GM23338 (cell line): Measurements from ENCODE around the gene AFF3. TPM values are rescaled to one million over a fixed set of nuclear protein-coding genes. Genes with fewer than 3 reads are reported as not detected.

Experiments used
- ATAC-seq: fragments of 200-7000 bp; cut with Tn5 transposase; 3 replicates; pipeline ENCODE4 v1.9.1; 2020
- DNase-seq: peaks from one replicate; pipeline ENCODE4 v3.0.0-alpha.2; 2015; ENCODE audit warnings: low spot score
- H2AFZ ChIP-seq: fragments of 200-600 bp; sonication (generic); 2 replicates; pipeline ENCODE4 v1.8.0; 2016; ENCODE audit warnings: antibody characterized with exemption, mild to moderate bottlenecking, moderate library complexity
- H3F3A ChIP-seq: fragments of 200-600 bp; sonication (generic); replicated peaks from 2 replicates; pipeline ENCODE4 v1.8.0; 2017; ENCODE audit warnings: antibody characterized with exemption, mixed run types, low read depth
- H3K27ac ChIP-seq: fragments of 200-600 bp; sonication (generic); 2 replicates; pipeline ENCODE4 v1.6.1; 2016; ENCODE audit warnings: low read depth
- H3K27me3 ChIP-seq: fragments of 200-600 bp; sonication (generic); 2 replicates; pipeline ENCODE4 v1.8.0; 2016; ENCODE audit warnings: mild to moderate bottlenecking, mixed run types, moderate library complexity; ENCODE audit not compliant: insufficient read depth
- H3K36me3 ChIP-seq: fragments of 200-600 bp; sonication (generic); 2 replicates; pipeline ENCODE4 v1.8.0; 2016; ENCODE audit warnings: mild to moderate bottlenecking; ENCODE audit not compliant: insufficient read depth
- H3K4me1 ChIP-seq: fragments of 200-600 bp; sonication (generic); 2 replicates; pipeline ENCODE4 v1.8.0; 2016; ENCODE audit warnings: mild to moderate bottlenecking, moderate library complexity; ENCODE audit not compliant: insufficient read depth
- H3K4me2 ChIP-seq: fragments of 200-600 bp; sonication (generic); 2 replicates; pipeline ENCODE4 v1.7.1; 2017; ENCODE audit warnings: mixed run types
- H3K4me3 ChIP-seq: fragments of 200-600 bp; sonication (generic); 2 replicates; pipeline ENCODE4 v1.6.1; 2016; ENCODE audit warnings: mixed run types
- H3K79me2 ChIP-seq: fragments of 200-600 bp; sonication (generic); replicated peaks from 2 replicates; pipeline ENCODE4 v1.8.0; 2017; ENCODE audit warnings: mild to moderate bottlenecking; ENCODE audit not compliant: insufficient read depth
- H3K9me2 ChIP-seq: fragments of 200-600 bp; sonication (generic); 2 replicates; pipeline ENCODE4 v1.8.0; 2017; ENCODE audit not compliant: insufficient read depth
- H4K20me1 ChIP-seq: fragments of 200-600 bp; sonication (generic); replicated peaks from 2 replicates; pipeline ENCODE4 v1.8.0; 2017; ENCODE audit warnings: mild to moderate bottlenecking; ENCODE audit not compliant: insufficient read depth
- H3K27ac Mint-ChIP-seq: 2 replicates; pipeline ENCODE4 v1.8.0; 2020; ENCODE audit warnings: inconsistent platforms, mild to moderate bottlenecking, moderate library complexity, mixed read lengths
- H3K27me3 Mint-ChIP-seq: 3 replicates; pipeline ENCODE4 v1.8.0; 2022; ENCODE audit warnings: low read depth, mild to moderate bottlenecking, moderate library complexity, mixed read lengths, inconsistent platforms; ENCODE audit not compliant: insufficient read depth, poor library complexity
- H3K36me3 Mint-ChIP-seq: 3 replicates; pipeline ENCODE4 v1.8.0; 2021; ENCODE audit warnings: low read depth, mild to moderate bottlenecking, inconsistent platforms, moderate library complexity, mixed read lengths
- H3K4me1 Mint-ChIP-seq: 3 replicates; pipeline ENCODE4 v1.8.0; 2020; ENCODE audit warnings: mild to moderate bottlenecking, inconsistent platforms, mixed read lengths
- H3K4me3 Mint-ChIP-seq: 3 replicates; pipeline ENCODE4 v1.8.0; 2021; ENCODE audit warnings: moderate library complexity, mild to moderate bottlenecking, inconsistent platforms, mixed read lengths
- H3K9me3 Mint-ChIP-seq: 3 replicates; pipeline ENCODE4 v1.8.0; 2020; ENCODE audit warnings: moderate library complexity, mild to moderate bottlenecking, inconsistent platforms, mixed read lengths
- CREB1 ChIP-seq: fragments of 250-450 bp; sonication (Bioruptor Pico); IDR thresholded peaks from 2 replicates; pipeline ENCODE4 v1.5.0; 2020; ENCODE audit warnings: low read depth, mild to moderate bottlenecking, moderate library complexity
- EZH2phosphoT487 ChIP-seq: fragments of 200-600 bp; sonication (generic); IDR thresholded peaks from one replicate; pipeline ENCODE4 v1.8.1; 2018; ENCODE audit warnings: antibody characterized with exemption; ENCODE audit not compliant: unreplicated experiment
- JUNB ChIP-seq: IDR thresholded peaks from one replicate; pipeline ENCODE4 v1.6.1; 2016; ENCODE audit warnings: antibody characterized with exemption; ENCODE audit not compliant: unreplicated experiment
- NANOG ChIP-seq: IDR thresholded peaks from 2 replicates; pipeline ENCODE4 v1.6.1; 2016; ENCODE audit warnings: antibody characterized with exemption, borderline replicate concordance
- POLR2AphosphoS5 ChIP-seq: IDR thresholded peaks from 2 replicates; pipeline ENCODE4 v1.6.1; 2016; ENCODE audit warnings: antibody characterized with exemption, low read depth
- STAT1 ChIP-seq: IDR thresholded peaks from one replicate; pipeline ENCODE4 v1.6.1; 2016; ENCODE audit warnings: antibody characterized with exemption; ENCODE audit not compliant: unreplicated experiment
- ZNF331 ChIP-seq: fragments of 250-450 bp; sonication (Bioruptor Pico); IDR thresholded peaks from 2 replicates; pipeline ENCODE4 v1.5.0; 2020; ENCODE audit warnings: low read depth, mild to moderate bottlenecking, moderate library complexity
- polyA plus RNA-seq: library from polyadenylated mRNA; unstranded; fragments of >200 nt; fragmentation: Nextera tagmentation; extraction: Ambion mirVana; gene quantifications from 2 replicates; pipeline ENCODE4 v1.2.1, GENCODE V29; 2016
- total RNA-seq: library from RNA; depleted of rRNA; stranded (reverse); fragments of >200 nt; shearing (Covaris generic); gene quantifications from 2 replicates; pipeline ENCODE4 v1.2.3, GENCODE V29; 2014
- TF ChIP-seq, protein P1 (sequence below): fragments of 250-450 bp; sonication (Bioruptor Pico); IDR thresholded peaks from 2 replicates; pipeline ENCODE4 v1.5.0; 2020; ENCODE audit warnings: mild to moderate bottlenecking, moderate library complexity
- TF ChIP-seq, protein P2 (sequence below), 2 experiments: fragments of 200-600 bp in 1 of 2; sonication (generic) in 1 of 2; conservative IDR thresholded peaks; 2 replicates each; pipeline versions ENCODE4 v1.5.1 to v1.6.1; 2016 to 2017; ENCODE audit warnings: antibody characterized with exemption in 2 of 2, low read depth in 2 of 2, mild to moderate bottlenecking in 2 of 2, moderate library complexity in 1 of 2

AFF3 gene
- total and polyA plus RNA-seq, 2 experiments from 2014 or later: 0.73 to 1.4 TPM

DNA sequence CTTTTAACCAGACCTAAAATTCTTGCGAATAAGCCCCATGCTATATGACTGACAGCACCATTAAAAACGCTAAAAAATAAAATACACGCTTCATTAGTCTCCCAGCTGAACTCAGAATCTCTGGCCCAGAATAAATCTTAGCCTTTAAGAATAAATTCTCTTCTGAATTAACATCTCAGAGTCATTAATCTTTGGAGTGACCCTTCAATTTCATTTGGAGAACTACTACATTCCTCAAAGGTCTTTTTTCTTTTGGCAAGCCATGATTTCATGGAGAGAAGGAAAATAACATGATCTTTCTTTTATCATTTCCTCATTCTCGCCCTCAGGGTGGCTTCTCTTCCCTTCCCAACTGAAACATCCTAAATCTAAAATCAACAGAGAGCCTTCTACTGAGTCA is 259.0 kb downstream of the AFF3 start:
- Mint-ChIP-seq H3K27ac (no peak overlapping the region), H3K4me1 (peaks cover 17% of the 10 kb centered on the region), H3K36me3 (no peaks in the 10 kb centered on the region), H3K9me3 (no peaks in the 10 kb centered on the region), H3K4me3 (no peak overlapping the region), H3K27me3 (no peaks in the 10 kb centered on the region)
- H4K20me1 ChIP-seq: no peaks in the 10 kb centered on the region
- H3K4me3 ChIP-seq: no peak overlapping the region
- H3K27ac ChIP-seq: no peak overlapping the region
- no peak for TF ChIP-seq EZH2phosphoT487
- no peak for TF ChIP-seq NANOG
- no peak for TF ChIP-seq STAT1
- TF ChIP-seq JUNB: no peak
- no peak overlapping the region for H3K4me2 ChIP-seq
- H3K4me1 ChIP-seq: peaks cover 9% of the 10 kb centered on the region; the same call in 1 of the 2 replicates
- H3K9me2 ChIP-seq: no peaks in the 10 kb centered on the region
- H3F3A ChIP-seq: no peaks in the 10 kb centered on the region
- ATAC-seq: no peak
- H3K27me3 ChIP-seq: no peaks in the 10 kb centered on the region
- no peaks in the 10 kb centered on the region for H3K79me2 ChIP-seq
- H2AFZ ChIP-seq: no peak overlapping the region
- no peak for DNase-seq
- no peaks in the 10 kb centered on the region for H3K36me3 ChIP-seq

DNA sequence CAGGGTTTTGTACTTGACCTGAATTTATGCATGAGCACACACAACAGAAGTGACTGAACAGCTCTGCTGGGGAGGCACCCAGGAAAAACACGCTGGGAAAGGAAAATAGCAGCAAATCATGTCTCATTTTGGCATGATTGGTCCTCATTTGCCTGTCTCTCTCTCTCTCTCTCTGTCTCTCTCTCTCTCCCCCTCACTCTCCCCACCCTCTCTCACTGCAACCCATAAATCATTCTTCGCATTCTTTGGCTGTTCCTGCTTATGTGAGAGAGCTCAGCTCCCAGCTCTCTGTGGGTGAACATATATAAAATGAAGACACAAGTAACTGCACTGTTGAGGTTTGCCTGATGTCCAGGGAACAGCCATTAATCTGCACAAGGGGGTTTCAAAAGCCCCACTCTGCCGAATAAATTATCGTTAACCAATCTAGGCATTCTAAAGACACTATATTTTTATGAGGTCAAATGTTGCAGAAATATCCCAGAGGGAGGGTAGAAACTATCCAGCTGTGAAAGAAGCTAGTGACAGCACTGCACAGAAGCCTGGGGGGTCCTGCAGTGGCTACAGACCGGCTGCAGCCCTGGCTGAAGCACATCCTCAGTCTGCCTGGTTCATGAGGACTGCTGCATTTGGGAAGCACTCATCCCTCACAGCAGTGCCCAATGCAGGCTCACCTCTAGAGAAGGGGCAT is 260.3 kb downstream of the AFF3 start:
- DNase-seq (peak; percentile 28), ATAC-seq (peak; percentile 72)
- Histone ChIP-seq H3F3A (no peaks in the 10 kb centered on the region), H4K20me1 (no peaks in the 10 kb centered on the region), H3K4me2 (no peak overlapping the region), H3K9me2 (peaks cover 3% of the 10 kb centered on the region; the same call in 1 of the 2 replicates), H3K36me3 (no peaks in the 10 kb centered on the region), H3K27ac (no peak overlapping the region), H2AFZ (peak overlapping the region; percentile 25; the same call in 1 of the 2 replicates), H3K27me3 (no peaks in the 10 kb centered on the region), H3K4me3 (no peak overlapping the region), H3K4me1 (peaks cover 9% of the 10 kb centered on the region; the same call in 1 of the 2 replicates), H3K79me2 (no peaks in the 10 kb centered on the region)
- Mint-ChIP-seq H3K4me1 (peaks cover 17% of the 10 kb centered on the region), H3K27ac (no peak overlapping the region), H3K36me3 (no peaks in the 10 kb centered on the region), H3K9me3 (no peaks in the 10 kb centered on the region), H3K4me3 (no peak overlapping the region), H3K27me3 (no peaks in the 10 kb centered on the region)
- TF ChIP-seq CREB1: no peak

DNA sequence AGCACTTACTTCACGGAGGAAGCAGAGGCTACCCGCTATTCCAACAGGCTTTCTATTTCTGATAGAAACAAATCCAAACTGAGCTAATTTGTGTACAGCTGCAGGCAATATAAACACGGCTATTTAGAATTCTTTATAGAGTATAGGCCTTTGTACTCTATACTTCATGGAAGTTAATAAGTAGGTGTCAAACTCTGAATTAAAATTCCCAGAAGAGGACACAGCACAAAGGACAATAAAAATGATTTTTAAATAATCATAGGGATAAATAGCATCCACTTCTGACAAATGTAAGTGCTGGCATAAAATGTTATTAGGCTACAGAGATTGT is 261.5 kb downstream of the AFF3 start:
- H2AFZ ChIP-seq: no peak overlapping the region
- no peaks in the 10 kb centered on the region for H3K36me3 ChIP-seq
- no peak overlapping the region for H3K27ac Mint-ChIP-seq
- H4K20me1 ChIP-seq: no peaks in the 10 kb centered on the region
- no peak overlapping the region for H3K4me3 ChIP-seq
- no peaks in the 10 kb centered on the region for H3K9me3 Mint-ChIP-seq
- no peaks in the 10 kb centered on the region for H3K79me2 ChIP-seq
- no peak for DNase-seq
- H3K4me1 ChIP-seq: peaks cover 9% of the 10 kb centered on the region; the same call in 1 of the 2 replicates
- no peak overlapping the region for H3K4me2 ChIP-seq
- no peak overlapping the region for H3K27ac ChIP-seq
- no peaks in the 10 kb centered on the region for H3K27me3 ChIP-seq
- H3K9me2 ChIP-seq: peaks cover 5% of the 10 kb centered on the region; the same call in 1 of the 2 replicates
- no peaks in the 10 kb centered on the region for H3F3A ChIP-seq
- no peaks in the 10 kb centered on the region for H3K27me3 Mint-ChIP-seq
- no peak for ATAC-seq
- peaks cover 17% of the 10 kb centered on the region for H3K4me1 Mint-ChIP-seq
- H3K4me3 Mint-ChIP-seq: no peak overlapping the region
- no peaks in the 10 kb centered on the region for H3K36me3 Mint-ChIP-seq
- TF ChIP-seq NANOG (no peak), POLR2AphosphoS5 (no peak), ZNF331 (no peak), STAT1 (no peak)
- TF ChIP-seq, protein P1, sequence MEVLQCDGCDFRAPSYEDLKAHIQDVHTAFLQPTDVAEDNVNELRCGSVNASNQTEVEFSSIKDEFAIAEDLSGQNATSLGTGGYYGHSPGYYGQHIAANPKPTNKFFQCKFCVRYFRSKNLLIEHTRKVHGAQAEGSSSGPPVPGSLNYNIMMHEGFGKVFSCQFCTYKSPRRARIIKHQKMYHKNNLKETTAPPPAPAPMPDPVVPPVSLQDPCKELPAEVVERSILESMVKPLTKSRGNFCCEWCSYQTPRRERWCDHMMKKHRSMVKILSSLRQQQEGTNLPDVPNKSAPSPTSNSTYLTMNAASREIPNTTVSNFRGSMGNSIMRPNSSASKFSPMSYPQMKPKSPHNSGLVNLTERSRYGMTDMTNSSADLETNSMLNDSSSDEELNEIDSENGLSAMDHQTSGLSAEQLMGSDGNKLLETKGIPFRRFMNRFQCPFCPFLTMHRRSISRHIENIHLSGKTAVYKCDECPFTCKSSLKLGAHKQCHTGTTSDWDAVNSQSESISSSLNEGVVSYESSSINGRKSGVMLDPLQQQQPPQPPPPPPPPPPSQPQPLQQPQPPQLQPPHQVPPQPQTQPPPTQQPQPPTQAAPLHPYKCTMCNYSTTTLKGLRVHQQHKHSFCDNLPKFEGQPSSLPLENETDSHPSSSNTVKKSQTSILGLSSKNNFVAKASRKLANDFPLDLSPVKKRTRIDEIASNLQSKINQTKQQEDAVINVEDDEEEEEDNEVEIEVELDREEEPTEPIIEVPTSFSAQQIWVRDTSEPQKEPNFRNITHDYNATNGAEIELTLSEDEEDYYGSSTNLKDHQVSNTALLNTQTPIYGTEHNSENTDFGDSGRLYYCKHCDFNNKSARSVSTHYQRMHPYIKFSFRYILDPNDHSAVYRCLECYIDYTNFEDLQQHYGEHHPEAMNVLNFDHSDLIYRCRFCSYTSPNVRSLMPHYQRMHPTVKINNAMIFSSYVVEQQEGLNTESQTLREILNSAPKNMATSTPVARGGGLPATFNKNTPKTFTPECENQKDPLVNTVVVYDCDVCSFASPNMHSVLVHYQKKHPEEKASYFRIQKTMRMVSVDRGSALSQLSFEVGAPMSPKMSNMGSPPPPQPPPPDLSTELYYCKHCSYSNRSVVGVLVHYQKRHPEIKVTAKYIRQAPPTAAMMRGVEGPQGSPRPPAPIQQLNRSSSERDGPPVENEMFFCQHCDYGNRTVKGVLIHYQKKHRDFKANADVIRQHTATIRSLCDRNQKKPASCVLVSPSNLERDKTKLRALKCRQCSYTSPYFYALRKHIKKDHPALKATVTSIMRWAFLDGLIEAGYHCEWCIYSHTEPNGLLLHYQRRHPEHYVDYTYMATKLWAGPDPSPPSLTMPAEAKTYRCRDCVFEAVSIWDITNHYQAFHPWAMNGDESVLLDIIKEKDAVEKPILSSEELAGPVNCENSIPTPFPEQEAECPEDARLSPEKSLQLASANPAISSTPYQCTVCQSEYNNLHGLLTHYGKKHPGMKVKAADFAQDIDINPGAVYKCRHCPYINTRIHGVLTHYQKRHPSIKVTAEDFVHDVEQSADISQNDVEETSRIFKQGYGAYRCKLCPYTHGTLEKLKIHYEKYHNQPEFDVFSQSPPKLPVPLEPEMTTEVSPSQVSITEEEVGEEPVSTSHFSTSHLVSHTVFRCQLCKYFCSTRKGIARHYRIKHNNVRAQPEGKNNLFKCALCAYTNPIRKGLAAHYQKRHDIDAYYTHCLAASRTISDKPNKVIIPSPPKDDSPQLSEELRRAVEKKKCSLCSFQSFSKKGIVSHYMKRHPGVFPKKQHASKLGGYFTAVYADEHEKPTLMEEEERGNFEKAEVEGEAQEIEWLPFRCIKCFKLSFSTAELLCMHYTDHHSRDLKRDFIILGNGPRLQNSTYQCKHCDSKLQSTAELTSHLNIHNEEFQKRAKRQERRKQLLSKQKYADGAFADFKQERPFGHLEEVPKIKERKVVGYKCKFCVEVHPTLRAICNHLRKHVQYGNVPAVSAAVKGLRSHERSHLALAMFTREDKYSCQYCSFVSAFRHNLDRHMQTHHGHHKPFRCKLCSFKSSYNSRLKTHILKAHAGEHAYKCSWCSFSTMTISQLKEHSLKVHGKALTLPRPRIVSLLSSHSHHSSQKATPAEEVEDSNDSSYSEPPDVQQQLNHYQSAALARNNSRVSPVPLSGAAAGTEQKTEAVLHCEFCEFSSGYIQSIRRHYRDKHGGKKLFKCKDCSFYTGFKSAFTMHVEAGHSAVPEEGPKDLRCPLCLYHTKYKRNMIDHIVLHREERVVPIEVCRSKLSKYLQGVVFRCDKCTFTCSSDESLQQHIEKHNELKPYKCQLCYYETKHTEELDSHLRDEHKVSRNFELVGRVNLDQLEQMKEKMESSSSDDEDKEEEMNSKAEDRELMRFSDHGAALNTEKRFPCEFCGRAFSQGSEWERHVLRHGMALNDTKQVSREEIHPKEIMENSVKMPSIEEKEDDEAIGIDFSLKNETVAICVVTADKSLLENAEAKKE (CRISPR knock-in tag): no peak
- TF ChIP-seq, protein P2, sequence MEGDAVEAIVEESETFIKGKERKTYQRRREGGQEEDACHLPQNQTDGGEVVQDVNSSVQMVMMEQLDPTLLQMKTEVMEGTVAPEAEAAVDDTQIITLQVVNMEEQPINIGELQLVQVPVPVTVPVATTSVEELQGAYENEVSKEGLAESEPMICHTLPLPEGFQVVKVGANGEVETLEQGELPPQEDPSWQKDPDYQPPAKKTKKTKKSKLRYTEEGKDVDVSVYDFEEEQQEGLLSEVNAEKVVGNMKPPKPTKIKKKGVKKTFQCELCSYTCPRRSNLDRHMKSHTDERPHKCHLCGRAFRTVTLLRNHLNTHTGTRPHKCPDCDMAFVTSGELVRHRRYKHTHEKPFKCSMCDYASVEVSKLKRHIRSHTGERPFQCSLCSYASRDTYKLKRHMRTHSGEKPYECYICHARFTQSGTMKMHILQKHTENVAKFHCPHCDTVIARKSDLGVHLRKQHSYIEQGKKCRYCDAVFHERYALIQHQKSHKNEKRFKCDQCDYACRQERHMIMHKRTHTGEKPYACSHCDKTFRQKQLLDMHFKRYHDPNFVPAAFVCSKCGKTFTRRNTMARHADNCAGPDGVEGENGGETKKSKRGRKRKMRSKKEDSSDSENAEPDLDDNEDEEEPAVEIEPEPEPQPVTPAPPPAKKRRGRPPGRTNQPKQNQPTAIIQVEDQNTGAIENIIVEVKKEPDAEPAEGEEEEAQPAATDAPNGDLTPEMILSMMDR (conservative IDR thresholded peaks at IDR 0.05; ENCODE audit: low read depth in 2 of 2): no peak
